ENCODE measurements around the gene PLCB3.

- TF ChIP-seq POLR2AphosphoS5 (IDR thresholded peaks at IDR 0.05) (no peak), POLR2A (IDR thresholded peaks at IDR 0.05) (no peak), EP300 (IDR thresholded peaks at IDR 0.05) (no peak)
- TF ChIP-seq, protein P1, sequence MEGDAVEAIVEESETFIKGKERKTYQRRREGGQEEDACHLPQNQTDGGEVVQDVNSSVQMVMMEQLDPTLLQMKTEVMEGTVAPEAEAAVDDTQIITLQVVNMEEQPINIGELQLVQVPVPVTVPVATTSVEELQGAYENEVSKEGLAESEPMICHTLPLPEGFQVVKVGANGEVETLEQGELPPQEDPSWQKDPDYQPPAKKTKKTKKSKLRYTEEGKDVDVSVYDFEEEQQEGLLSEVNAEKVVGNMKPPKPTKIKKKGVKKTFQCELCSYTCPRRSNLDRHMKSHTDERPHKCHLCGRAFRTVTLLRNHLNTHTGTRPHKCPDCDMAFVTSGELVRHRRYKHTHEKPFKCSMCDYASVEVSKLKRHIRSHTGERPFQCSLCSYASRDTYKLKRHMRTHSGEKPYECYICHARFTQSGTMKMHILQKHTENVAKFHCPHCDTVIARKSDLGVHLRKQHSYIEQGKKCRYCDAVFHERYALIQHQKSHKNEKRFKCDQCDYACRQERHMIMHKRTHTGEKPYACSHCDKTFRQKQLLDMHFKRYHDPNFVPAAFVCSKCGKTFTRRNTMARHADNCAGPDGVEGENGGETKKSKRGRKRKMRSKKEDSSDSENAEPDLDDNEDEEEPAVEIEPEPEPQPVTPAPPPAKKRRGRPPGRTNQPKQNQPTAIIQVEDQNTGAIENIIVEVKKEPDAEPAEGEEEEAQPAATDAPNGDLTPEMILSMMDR (IDR thresholded peaks at IDR 0.05), result no peak
These were observed 2.8 kb upstream of the PLCB3 start for GRCh38 chr11:64248578-64248977.
